NCI-H748 treated with DMSO at 0.1 percent for 48 hours (cell line): ENCODE measurements around the gene HNRNPK.

Experiments
- DNase-seq: peaks from one replicate; lab custom pipeline; 2025; lab: John Stamatoyannopoulos, UW

HNRNPK gene

GRCh38 chr9:83979812-83980394 is at the start of gene HNRNPK:
Gene HNRNPK, minus strand, starts transcription at chr9:83980215. Its CDS starts 1,963 bp downstream, at chr9:83978252.
- peak; percentile 94 for DNase-seq

GRCh38 chr9:84027201-84027600 is 47.2 kb upstream of the HNRNPK start:
- DNase-seq, result no peak

- DNase-seq, result no peak
These were observed 44.1 kb upstream of the HNRNPK start for GRCh38 chr9:84024041-84024575.

GRCh38 chr9:84007662-84008061 is 27.6 kb upstream of the HNRNPK start:
- DNase-seq, result no peak

GRCh38 chr9:84003246-84003645 is 23.2 kb upstream of the HNRNPK start:
- no peak for DNase-seq

- DNase-seq, result no peak
These were observed 22.3 kb upstream of the HNRNPK start for GRCh38 chr9:84002344-84002743.

GRCh38 chr9:84001621-84002020 is 21.6 kb upstream of the HNRNPK start:
- DNase-seq, result no peak

- DNase-seq, result no peak
These were observed 20.2 kb upstream of the HNRNPK start for GRCh38 chr9:84000186-84000585.

- no peak for DNase-seq
These were observed 19.3 kb upstream of the HNRNPK start for GRCh38 chr9:83999141-83999918.

GRCh38 chr9:83996126-83996525 is 16.1 kb upstream of the HNRNPK start:
- no peak for DNase-seq

- no peak for DNase-seq
These were observed 12.9 kb upstream of the HNRNPK start for GRCh38 chr9:83992901-83993300.

- peak; percentile 59 for DNase-seq
These were observed 12.4 kb upstream of the HNRNPK start for GRCh38 chr9:83992407-83992806.

GRCh38 chr9:83991355-83991754 is 11.3 kb upstream of the HNRNPK start:
- DNase-seq, result no peak

GRCh38 chr9:83988411-83988810 is 8.4 kb upstream of the HNRNPK start:
- DNase-seq, result no peak

GRCh38 chr9:83987402-83987791 is 7.4 kb upstream of the HNRNPK start:
- no peak for DNase-seq

- DNase-seq, result no peak
These were observed 6.9 kb upstream of the HNRNPK start for GRCh38 chr9:83986765-83987401.

- no peak for DNase-seq
These were observed 6.2 kb upstream of the HNRNPK start for GRCh38 chr9:83986195-83986594.

GRCh38 chr9:83981126-83981871 is 1.3 kb upstream of the HNRNPK start:
- DNase-seq, result peak; percentile 60

- peak; percentile 97 for DNase-seq
These were observed 545 bp upstream of the HNRNPK start, which contains the start of gene RMI1 for GRCh38 chr9:83980395-83981125. Gene RMI1, plus strand, starts transcription at chr9:83980805. Its CDS starts 20,182 bp downstream, at chr9:84000987.

- DNase-seq, result peak; percentile 62
These were observed 813 bp downstream of the HNRNPK start for GRCh38 chr9:83978992-83979811.

GRCh38 chr9:83977196-83977595 is 2.8 kb downstream of the HNRNPK start:
- DNase-seq, result no peak
